GM18861 (cell line): ENCODE data around the gene LMCD1.
A peak's percentile ranks its signal among the peaks of the same experiment; 100 is the strongest.

ENCODE experiments used
- ATAC-seq: cut with Tn5 transposase; IDR thresholded peaks from one replicate; pipeline ENCODE4 v1.9.1; 2021; ENCODE audit not compliant: unreplicated experiment

Gene LMCD1

DNA sequence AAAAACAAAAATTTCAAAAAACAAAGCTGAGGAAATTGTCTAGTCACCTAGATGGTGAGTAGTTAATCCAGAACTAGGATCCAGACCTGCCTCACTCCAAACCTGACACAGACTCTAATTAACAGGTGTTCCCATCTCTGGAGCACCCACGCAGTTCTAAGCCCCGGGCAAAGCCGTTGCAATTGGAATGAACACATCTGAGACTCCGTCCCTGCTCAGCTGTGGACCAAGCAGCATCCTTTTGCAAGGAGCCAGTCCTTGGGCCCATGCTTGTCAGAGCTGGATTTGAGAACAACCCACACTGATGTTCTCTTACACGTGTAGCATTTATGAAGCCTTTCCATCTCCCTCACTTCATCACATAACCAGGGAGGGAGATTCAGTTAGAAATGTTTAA is 54.8 kb downstream of the LMCD1 start:
- ATAC-seq, result no peak

- no peak for ATAC-seq
Observed at GRCh38 chr3:8557298-8557697, 55.7 kb downstream of the LMCD1 start.

DNA sequence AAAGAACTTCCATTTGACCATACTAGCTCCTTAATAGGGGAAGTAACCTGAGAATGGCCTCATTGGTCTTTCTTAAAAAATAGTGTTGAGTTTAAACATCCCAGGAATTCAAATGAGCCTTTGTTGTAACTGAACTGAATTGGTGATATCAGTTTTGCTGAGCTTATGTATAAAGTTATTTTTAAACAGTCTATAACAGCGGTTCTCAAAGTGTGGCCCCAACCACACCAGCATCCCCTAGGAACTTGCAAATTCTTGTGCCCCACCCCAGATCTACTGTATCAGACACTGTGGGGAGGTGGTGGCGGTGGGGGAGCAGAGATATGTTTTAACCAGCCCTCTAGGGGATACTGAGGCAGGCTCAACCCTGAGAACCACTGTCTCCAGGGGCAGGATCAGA is 57.0 kb downstream of the LMCD1 start:
- no peak for ATAC-seq

DNA sequence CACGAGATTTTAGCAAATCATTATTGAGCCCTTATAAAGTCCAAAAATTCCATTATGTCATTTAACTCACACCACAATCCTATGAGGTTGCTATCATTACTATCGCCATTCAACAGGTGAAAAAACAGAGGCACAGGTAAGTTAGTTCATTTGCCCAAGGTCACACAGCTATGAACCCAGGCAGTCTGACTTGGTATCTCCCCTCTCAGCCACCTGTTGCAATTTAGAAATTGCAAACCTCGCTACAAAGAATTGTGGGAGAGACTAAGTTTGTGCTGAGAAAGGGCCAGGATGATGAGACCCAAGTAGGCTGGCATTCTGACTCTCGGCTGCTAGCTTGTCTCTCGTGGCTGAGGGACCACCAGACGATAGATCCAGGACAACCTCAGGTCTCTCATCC is 57.7 kb downstream of the LMCD1 start:
- no peak for ATAC-seq

- no peak for ATAC-seq
Observed at GRCh38 chr3:8560366-8561007, 58.9 kb downstream of the LMCD1 start.

DNA sequence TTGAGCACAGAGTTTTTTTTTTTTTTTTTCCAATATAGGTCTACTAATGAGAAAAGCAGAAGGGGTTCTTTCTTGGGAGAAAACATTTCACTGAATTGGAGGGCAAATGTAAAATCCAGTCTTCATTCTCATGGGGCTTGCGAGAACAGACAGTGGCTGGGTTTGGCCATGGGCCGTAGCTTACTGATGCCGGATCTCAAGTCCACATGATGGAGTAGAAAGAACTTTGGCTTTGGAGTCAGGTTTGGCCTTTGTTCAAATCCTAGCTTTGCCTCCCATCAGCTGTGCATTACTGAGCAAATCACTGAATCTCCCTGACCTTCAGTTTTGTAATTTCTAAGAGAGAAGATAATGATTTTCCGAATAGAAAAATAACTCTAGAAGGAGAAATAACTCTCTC is 59.7 kb downstream of the LMCD1 start:
- ATAC-seq, result no peak

- no peak for ATAC-seq
Observed at GRCh38 chr3:8562081-8562595, 60.5 kb downstream of the LMCD1 start.

- ATAC-seq, result no peak
Observed at GRCh38 chr3:8563146-8563545, 61.5 kb downstream of the LMCD1 start.

DNA sequence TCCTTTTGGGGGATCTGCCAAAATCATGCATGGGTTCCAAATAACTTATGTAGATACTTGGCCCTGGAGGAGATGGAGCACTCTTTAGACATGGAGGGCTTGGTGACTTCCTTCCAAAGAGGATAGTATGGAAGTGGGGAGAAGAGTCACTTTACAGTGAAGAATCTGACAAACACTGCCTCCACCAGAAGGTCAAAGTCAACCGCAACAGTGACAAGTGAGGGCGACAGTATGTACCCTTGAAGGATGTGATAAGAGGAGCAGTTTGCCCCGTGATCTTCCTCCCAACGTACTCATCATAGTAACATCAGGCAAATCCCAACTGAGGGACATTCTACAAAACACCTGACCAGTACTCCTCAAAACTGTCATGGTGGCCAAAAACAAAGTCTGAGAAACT is 62.0 kb downstream of the LMCD1 start:
- no peak for ATAC-seq

- no peak for ATAC-seq
Observed at GRCh38 chr3:8565376-8565775, 63.8 kb downstream of the LMCD1 start.

DNA sequence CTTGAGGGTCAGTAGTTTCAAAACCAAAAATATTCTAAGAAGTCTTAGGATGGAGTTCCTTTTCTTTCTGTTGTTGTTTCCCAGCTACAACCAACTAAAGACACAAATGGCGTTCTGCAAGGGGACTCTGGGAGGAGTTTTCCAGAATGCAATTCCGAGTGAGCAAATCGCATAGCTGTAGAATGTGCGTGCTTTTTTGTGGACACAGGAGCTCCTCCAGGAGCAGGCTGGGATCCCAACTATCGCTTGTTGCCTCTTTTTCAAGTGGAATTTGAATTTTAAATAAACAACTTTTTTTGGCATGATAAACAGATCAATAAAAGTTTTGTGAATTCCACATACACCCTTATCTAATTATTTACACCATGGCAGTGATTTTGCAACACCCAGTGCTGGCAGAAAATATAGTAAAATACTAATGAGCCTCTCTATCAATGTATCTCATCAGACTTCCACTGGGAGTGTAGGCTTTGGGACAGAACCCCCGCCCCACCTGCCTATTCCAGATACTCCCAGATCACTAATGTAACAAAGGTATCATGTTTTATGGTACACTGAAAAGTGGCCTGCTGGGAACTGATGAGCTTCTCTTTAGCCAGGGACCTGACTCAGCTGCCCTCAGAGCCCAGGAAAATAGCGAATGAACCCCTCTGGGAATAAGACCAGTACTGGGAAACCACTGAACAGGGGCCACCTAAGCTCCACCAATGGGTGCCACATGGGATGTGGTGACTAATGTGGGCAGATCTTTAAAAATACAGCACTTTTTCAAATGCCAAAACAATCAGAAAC is 66.4 kb downstream of the LMCD1 start:
- ATAC-seq, result no peak

GRCh38 chr3:8571256-8571655 is 69.6 kb downstream of the LMCD1 start:
- no peak for ATAC-seq

- no peak for ATAC-seq
Observed at GRCh38 chr3:8573342-8573926, 71.8 kb downstream of the LMCD1 start.

- ATAC-seq, result no peak
Observed at GRCh38 chr3:8574040-8574669, 72.5 kb downstream of the LMCD1 start.

DNA sequence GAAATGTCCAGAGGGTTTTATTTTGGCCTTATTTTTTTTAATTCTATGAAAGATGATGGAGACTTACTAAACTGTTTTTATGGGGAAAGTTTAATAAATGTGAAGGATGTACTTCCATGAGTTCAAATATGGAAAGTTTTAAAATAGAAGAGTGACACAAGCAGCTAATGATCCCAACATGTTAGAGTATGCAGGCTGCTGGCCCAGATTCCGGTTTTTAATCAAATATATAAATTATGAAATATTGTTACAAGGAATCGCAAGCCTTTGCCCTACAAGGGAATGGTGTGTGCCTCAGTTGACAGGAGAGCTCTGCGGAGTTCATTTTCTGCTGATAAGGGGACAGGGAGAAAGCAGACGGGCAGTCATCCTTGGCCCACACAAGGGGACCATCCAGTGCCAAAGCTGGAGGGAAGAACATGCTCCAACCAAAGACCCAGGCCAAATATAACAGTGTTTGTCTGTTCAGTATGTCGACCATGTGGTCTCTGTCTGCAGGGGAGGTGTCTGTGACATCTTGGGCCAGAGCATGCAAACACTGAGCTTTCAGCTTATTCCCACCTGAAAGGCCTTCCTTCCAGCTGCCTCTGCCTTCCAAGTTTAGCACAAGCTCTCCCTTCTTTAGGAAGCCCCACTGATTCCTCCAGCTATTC is 73.2 kb downstream of the LMCD1 start:
- no peak for ATAC-seq

DNA sequence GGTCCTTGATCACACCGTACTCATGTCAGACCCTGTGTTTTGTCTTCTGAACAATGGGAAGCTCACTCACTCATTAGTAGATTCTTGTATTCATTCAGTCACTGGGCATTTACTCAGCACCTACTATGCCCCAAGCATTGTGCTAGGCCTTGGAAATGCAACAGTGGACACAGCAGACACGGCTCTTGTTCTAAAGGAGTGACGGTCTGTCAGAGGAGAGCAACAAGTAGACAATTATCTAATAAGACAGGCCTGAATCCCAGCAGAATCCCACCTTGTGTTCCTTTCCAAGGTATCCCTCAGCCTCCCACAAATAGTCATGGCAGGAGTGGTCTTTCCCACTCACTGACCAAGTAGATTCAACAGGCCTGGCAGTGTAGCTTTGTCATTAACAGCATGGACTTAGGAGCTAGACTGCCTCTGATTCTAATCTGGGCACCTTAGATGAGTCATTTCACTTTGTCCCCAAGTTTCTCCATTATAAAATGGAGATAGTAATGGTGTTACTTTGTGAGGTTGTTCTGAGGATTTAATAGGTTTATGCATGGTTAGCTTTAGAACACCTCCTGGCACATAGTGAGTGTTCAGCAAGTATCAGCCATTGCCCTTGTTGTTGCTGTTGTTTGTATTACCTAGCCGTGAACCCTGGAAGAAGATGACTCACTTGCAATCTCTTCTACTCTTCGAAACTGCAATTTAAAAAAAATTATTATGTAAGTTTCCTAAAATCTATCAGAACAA is 73.9 kb downstream of the LMCD1 start:
- ATAC-seq, result no peak

GRCh38 chr3:8576436-8576835 is 74.8 kb downstream of the LMCD1 start:
- no peak for ATAC-seq

DNA sequence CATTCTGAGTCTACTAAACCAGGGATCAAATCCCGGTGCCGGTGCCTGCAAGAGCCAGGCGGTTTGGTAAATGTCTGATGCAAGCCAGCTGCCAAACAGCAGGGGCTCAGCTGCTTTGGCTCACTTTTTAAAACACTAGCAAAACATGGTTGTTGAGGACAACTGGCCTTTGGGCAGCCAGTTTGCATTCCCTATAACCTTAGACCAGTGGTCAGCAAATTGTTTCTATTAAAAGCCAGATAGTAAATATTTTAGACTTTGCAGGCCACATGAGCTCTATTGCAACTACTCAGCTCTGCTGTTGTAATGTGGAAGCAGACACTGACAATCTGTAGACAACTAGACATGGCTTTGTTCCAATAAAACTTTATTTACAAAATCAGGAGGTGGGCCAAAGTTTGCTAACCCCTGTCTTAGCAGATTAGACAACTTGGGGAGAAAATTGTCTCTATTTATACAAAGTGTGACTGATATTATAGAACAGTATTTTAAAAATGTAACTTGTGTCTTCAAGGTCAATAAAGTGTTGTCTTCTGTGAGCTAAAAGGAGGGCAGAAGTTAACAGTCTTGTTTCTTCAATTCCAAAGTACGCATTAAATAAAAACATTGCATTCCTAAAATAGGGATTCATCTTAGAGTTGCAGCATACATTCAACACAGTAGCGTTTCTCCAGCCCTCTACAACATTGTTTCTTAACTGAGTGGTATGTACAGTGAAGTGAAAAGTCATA is 75.4 kb downstream of the LMCD1 start:
- no peak for ATAC-seq

- ATAC-seq, result no peak
Observed at GRCh38 chr3:8578282-8578681, 76.7 kb downstream of the LMCD1 start.

GRCh38 chr3:8579096-8579495 is 77.5 kb downstream of the LMCD1 start:
- ATAC-seq, result peak; percentile 100
